ENCODE results near the gene GSN. TPM values are rescaled to one million over a fixed set of nuclear protein-coding genes. Genes with fewer than 3 reads are reported as not detected.

The GSN gene
- total and polyA plus RNA-seq, 2 of the 13 experiments (the other 11 are each of a cell fraction or from before 2014, with no cell fraction given), result 294 to 307 TPM

- 0 out of 2 replicates have a peak, but pooled peaks have one; percentile 51 for TF ChIP-seq ZMYM2 (CRISPR knock-in tag; IDR thresholded peaks at IDR 0.05)
- no peak for TF ChIP-seq HDAC2 (CRISPR knock-in tag; IDR thresholded peaks at IDR 0.05)
- peak; percentile 75; the same call in 1 of the 2 replicates for TF ChIP-seq ZMYM3 (CRISPR knock-in tag; IDR thresholded peaks at IDR 0.05)
- no peak for TF ChIP-seq AGO1 (IDR thresholded peaks at IDR 0.05; ENCODE audit: low read depth, low read length, poor library complexity, severe bottlenecking)
- no peak for TF ChIP-seq SOX13 (IDR thresholded peaks at IDR 0.05)
- TF ChIP-seq SOX13 (CRISPR knock-in tag; conservative IDR thresholded peaks at IDR 0.05 in 1 of 2, IDR thresholded peaks at IDR 0.05 in 1 of 2), result peak in 1 of 2 experiments; percentile 6; a peak in 1 of 4 replicates
- no peak for TF ChIP-seq JUN (CRISPR knock-in tag; IDR thresholded peaks at IDR 0.05)
- TF ChIP-seq RXRB (CRISPR knock-in tag; IDR thresholded peaks at IDR 0.05; ENCODE audit: borderline replicate concordance), result peak; percentile 88; the same call in 1 of the 2 replicates
- TF ChIP-seq, protein P1, sequence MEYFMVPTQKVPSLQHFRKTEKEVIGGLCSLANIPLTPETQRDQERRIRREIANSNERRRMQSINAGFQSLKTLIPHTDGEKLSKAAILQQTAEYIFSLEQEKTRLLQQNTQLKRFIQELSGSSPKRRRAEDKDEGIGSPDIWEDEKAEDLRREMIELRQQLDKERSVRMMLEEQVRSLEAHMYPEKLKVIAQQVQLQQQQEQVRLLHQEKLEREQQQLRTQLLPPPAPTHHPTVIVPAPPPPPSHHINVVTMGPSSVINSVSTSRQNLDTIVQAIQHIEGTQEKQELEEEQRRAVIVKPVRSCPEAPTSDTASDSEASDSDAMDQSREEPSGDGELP (IDR thresholded peaks at IDR 0.05; ENCODE audit: borderline replicate concordance, low read depth), result 0 out of 2 replicates have a peak, but pooled peaks have one; percentile 42
- no peak for TF ChIP-seq TARDBP (CRISPR knock-in tag; IDR thresholded peaks at IDR 0.05)
- TF ChIP-seq ZNF136 (CRISPR knock-in tag; IDR thresholded peaks at IDR 0.05; ENCODE audit: low read depth), result no peak
- TF ChIP-seq ZBTB20 (CRISPR knock-in tag; IDR thresholded peaks at IDR 0.05; ENCODE audit: borderline replicate concordance, low read depth), result no peak
Observed at GRCh38 chr9:121371495-121372061, 103.6 kb downstream of the GSN start (continued).

All from HepG2 (cell line).